ENCODE data around the gene KCNIP1.

The KCNIP1 gene

GRCh38 chr5:170642776-170643436 lies 139.1 kb downstream of the KCNIP1 start:
- Histone ChIP-seq H3K27ac (ENCODE audit: low read depth, low read length) (no peak overlapping the region), H3K4me3 (ENCODE audit: insufficient read depth, low read length, poor library complexity, severe bottlenecking) (no peak overlapping the region), H3K79me2 (ENCODE audit: insufficient read depth, low read length) (no peaks in the 10 kb centered on the region), H4K20me1 (ENCODE audit: low read depth, low read length) (no peaks in the 10 kb centered on the region), H3K36me3 (ENCODE audit: low read length) (no peaks in the 10 kb centered on the region), H3K9ac (ENCODE audit: low read length) (no peak overlapping the region), H3K9me3 (ENCODE audit: insufficient read depth, low read length) (no peaks in the 10 kb centered on the region), H3K4me2 (ENCODE audit: low read depth, low read length, poor library complexity, severe bottlenecking) (no peak overlapping the region), H3F3A (ENCODE audit: insufficient read depth) (no peaks in the 10 kb centered on the region), H3K27me3 (ENCODE audit: low read length) (no peaks in the 10 kb centered on the region), H3K9me2 (replicated peaks; ENCODE audit: insufficient read depth, low read length) (no peaks in the 10 kb centered on the region), H2AFZ (ENCODE audit: low read depth, low read length, severe bottlenecking) (no peak overlapping the region)
- TF ChIP-seq EZH2phosphoT487 (conservative IDR thresholded peaks at IDR 0.05; ENCODE audit: low read length): no peak
- TF ChIP-seq, protein P1, sequence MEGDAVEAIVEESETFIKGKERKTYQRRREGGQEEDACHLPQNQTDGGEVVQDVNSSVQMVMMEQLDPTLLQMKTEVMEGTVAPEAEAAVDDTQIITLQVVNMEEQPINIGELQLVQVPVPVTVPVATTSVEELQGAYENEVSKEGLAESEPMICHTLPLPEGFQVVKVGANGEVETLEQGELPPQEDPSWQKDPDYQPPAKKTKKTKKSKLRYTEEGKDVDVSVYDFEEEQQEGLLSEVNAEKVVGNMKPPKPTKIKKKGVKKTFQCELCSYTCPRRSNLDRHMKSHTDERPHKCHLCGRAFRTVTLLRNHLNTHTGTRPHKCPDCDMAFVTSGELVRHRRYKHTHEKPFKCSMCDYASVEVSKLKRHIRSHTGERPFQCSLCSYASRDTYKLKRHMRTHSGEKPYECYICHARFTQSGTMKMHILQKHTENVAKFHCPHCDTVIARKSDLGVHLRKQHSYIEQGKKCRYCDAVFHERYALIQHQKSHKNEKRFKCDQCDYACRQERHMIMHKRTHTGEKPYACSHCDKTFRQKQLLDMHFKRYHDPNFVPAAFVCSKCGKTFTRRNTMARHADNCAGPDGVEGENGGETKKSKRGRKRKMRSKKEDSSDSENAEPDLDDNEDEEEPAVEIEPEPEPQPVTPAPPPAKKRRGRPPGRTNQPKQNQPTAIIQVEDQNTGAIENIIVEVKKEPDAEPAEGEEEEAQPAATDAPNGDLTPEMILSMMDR (IDR thresholded peaks at IDR 0.05; ENCODE audit: insufficient read depth, low read length, poor library complexity, severe bottlenecking): no peak

DNA sequence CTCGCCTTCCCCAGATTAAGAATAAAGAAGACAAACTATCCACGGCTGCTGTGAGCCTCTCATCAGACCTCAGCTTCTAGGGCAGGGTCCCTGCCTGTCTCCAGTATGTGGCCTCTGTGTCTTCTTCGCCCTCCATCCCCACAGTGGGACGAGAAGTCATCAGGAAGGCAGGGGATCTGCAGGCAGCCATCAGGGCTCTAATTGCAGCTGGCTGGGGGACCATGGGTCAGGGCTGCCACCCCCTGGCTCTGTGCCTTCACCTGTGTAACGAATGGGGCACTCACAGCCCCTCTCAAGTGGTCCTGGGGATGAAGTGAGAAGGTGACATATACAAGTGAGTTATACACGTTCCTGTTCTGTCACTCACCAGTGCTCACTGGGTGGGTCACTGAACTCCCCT lies 139.8 kb downstream of the KCNIP1 start:
- TF ChIP-seq, protein P1 (IDR thresholded peaks at IDR 0.05; ENCODE audit: insufficient read depth, low read length, poor library complexity, severe bottlenecking): no peak
- TF ChIP-seq EZH2phosphoT487 (conservative IDR thresholded peaks at IDR 0.05; ENCODE audit: low read length): no peak
- Histone ChIP-seq H3K9ac (ENCODE audit: low read length) (no peak overlapping the region), H3K36me3 (ENCODE audit: low read length) (no peaks in the 10 kb centered on the region), H3K27me3 (ENCODE audit: low read length) (no peaks in the 10 kb centered on the region), H2AFZ (ENCODE audit: low read depth, low read length, severe bottlenecking) (no peak overlapping the region), H3K4me3 (ENCODE audit: insufficient read depth, low read length, poor library complexity, severe bottlenecking) (no peak overlapping the region), H3K9me3 (ENCODE audit: insufficient read depth, low read length) (no peaks in the 10 kb centered on the region), H4K20me1 (ENCODE audit: low read depth, low read length) (no peaks in the 10 kb centered on the region), H3K9me2 (replicated peaks; ENCODE audit: insufficient read depth, low read length) (no peaks in the 10 kb centered on the region), H3K27ac (ENCODE audit: low read depth, low read length) (no peak overlapping the region), H3K79me2 (ENCODE audit: insufficient read depth, low read length) (no peaks in the 10 kb centered on the region), H3K4me2 (ENCODE audit: low read depth, low read length, poor library complexity, severe bottlenecking) (no peak overlapping the region), H3F3A (ENCODE audit: insufficient read depth) (no peaks in the 10 kb centered on the region)

GRCh38 chr5:170644501-170644900 lies 140.7 kb downstream of the KCNIP1 start:
- TF ChIP-seq EZH2phosphoT487 (conservative IDR thresholded peaks at IDR 0.05; ENCODE audit: low read length): no peak
- TF ChIP-seq, protein P1 (IDR thresholded peaks at IDR 0.05; ENCODE audit: insufficient read depth, low read length, poor library complexity, severe bottlenecking): no peak
- Histone ChIP-seq H3K79me2 (ENCODE audit: insufficient read depth, low read length) (no peaks in the 10 kb centered on the region), H3K4me2 (ENCODE audit: low read depth, low read length, poor library complexity, severe bottlenecking) (no peak overlapping the region), H3K27ac (ENCODE audit: low read depth, low read length) (no peak overlapping the region), H3K9ac (ENCODE audit: low read length) (no peak overlapping the region), H3K4me3 (ENCODE audit: insufficient read depth, low read length, poor library complexity, severe bottlenecking) (no peak overlapping the region), H3K9me3 (ENCODE audit: insufficient read depth, low read length) (no peaks in the 10 kb centered on the region), H4K20me1 (ENCODE audit: low read depth, low read length) (no peaks in the 10 kb centered on the region), H2AFZ (ENCODE audit: low read depth, low read length, severe bottlenecking) (no peak overlapping the region), H3K36me3 (ENCODE audit: low read length) (no peaks in the 10 kb centered on the region), H3K9me2 (replicated peaks; ENCODE audit: insufficient read depth, low read length) (no peaks in the 10 kb centered on the region), H3F3A (ENCODE audit: insufficient read depth) (no peaks in the 10 kb centered on the region), H3K27me3 (ENCODE audit: low read length) (no peaks in the 10 kb centered on the region)

Measured in SU-DHL-6 (cell line).